K562 (cell line): ENCODE results near the gene HOXB7. TPM values are rescaled to one million over a fixed set of nuclear protein-coding genes. Genes with fewer than 3 reads are reported as not detected.
A peak's percentile ranks its signal among the peaks of the same experiment; 100 is the strongest.

Source experiments
- AFF1 ChIP-seq, 2 experiments: fragments of 450-650 bp; IDR thresholded peaks; 2 replicates each; pipeline ENCODE4 v1.6.1; 2018; ENCODE audit warnings: mild to moderate bottlenecking in 2 of 2, low read depth in 1 of 2; ENCODE audit not compliant: partially characterized antibody in 2 of 2
- ATF1 ChIP-seq, 2 experiments: fragments of 450-650 bp in 1 of 2; IDR thresholded peaks; 2 replicates each; pipeline ENCODE4 v1.6.1; 2016; ENCODE audit warnings: missing compliant biosample characterization in 1 of 2, missing genetic modification characterization in 1 of 2
- BRF1 ChIP-seq: IDR thresholded peaks from 3 replicates; pipeline ENCODE4 v1.6.1; 2011; ENCODE audit warnings: borderline replicate concordance, mild to moderate bottlenecking; ENCODE audit not compliant: insufficient read length; ENCODE audit errors: extremely low read depth
- CHD1 ChIP-seq: fragments of 200-600 bp; sonication (generic); IDR thresholded peaks from one replicate; pipeline ENCODE4 v1.6.1; 2012; ENCODE audit warnings: mild to moderate bottlenecking, moderate library complexity, low read length, inconsistent platforms
- CHD2 ChIP-seq: IDR thresholded peaks from 2 replicates; pipeline ENCODE4 v1.6.1; 2011; ENCODE audit warnings: low read depth, low read length
- GATAD2A ChIP-seq: fragments of 450-650 bp; IDR thresholded peaks from 2 replicates; pipeline ENCODE4 v1.6.1; 2017
- JUND ChIP-seq, 2 experiments: IDR thresholded peaks; 2 replicates in 1 of 2; 3 replicates in 1 of 2; pipeline ENCODE4 v1.6.1; 2011; ENCODE audit warnings: borderline replicate concordance in 2 of 2, low read depth in 2 of 2, low read length in 2 of 2, improper control_type of control experiment in 1 of 2, missing biosample characterization in 1 of 2, missing genetic modification characterization in 1 of 2, missing genetic modification reagents in 1 of 2
- KHSRP ChIP-seq: fragments of 450-650 bp; IDR thresholded peaks from 2 replicates; pipeline ENCODE4 v1.6.1; 2017
- NEUROD1 ChIP-seq: fragments of 150-350 bp; IDR thresholded peaks from 2 replicates; pipeline ENCODE4 v1.6.1; 2014; ENCODE audit warnings: borderline replicate concordance, low read length, low read depth; ENCODE audit not compliant: partially characterized antibody
- OTX1 ChIP-seq: fragments of 450-650 bp; formaldehyde crosslinking; IDR thresholded peaks from 2 replicates; pipeline ENCODE4 v1.4.0; 2022; ENCODE audit warnings: mild to moderate bottlenecking
- SMARCA4 ChIP-seq: fragments of 450-650 bp; IDR thresholded peaks from 2 replicates; pipeline ENCODE4 v1.6.1; 2016
- SMARCC2 ChIP-seq: fragments of 450-650 bp; IDR thresholded peaks from 2 replicates; pipeline ENCODE4 v1.6.1; 2017; ENCODE audit warnings: antibody characterized with exemption, moderate library complexity, mild to moderate bottlenecking, low read depth
- TEAD1 ChIP-seq, 2 experiments: fragments of 450-650 bp in 1 of 2; sonication (generic) in 1 of 2; formaldehyde crosslinking; IDR thresholded peaks; 2 replicates each; pipeline versions ENCODE4 v1.4.0 to v1.8.0; 2020 to 2022; ENCODE audit warnings: mild to moderate bottlenecking in 2 of 2, missing genetic modification reagents in 1 of 2
- TSHZ1 ChIP-seq: fragments of 250-450 bp; sonication (Bioruptor Pico); IDR thresholded peaks from 2 replicates; pipeline ENCODE4 v1.4.0; 2020; ENCODE audit warnings: mild to moderate bottlenecking, moderate library complexity
- ZFP30 ChIP-seq: fragments of 250-450 bp; sonication (Bioruptor Pico); IDR thresholded peaks from 2 replicates; pipeline ENCODE4 v1.8.0; 2022; ENCODE audit warnings: moderate library complexity, mild to moderate bottlenecking, inconsistent platforms, borderline replicate concordance
- ZNF280B ChIP-seq: fragments of 250-450 bp; sonication (Bioruptor Pico); IDR thresholded peaks from 2 replicates; pipeline ENCODE4 v1.5.1; 2021; ENCODE audit warnings: mild to moderate bottlenecking
- ZNF79 ChIP-seq: fragments of 250-450 bp; sonication (Bioruptor Pico); IDR thresholded peaks from 2 replicates; pipeline ENCODE4 v1.4.0; 2020; ENCODE audit warnings: low read depth, mild to moderate bottlenecking, moderate library complexity
- polyA plus RNA-seq, 8 experiments: library from polyadenylated mRNA; depleted of rRNA in 4 of 8; stranded (reverse) in 5 of 8; unstranded in 3 of 8; fragments of >200 nt; fragmentation: Nextera tagmentation in 2 of 8; fragmentation: Illumina TruSeq in 1 of 8; extraction: Ambion mirVana in 2 of 8; extraction: Trizol in 1 of 8; gene quantifications; 2 replicates each; pipeline versions ENCODE4 v1.2.1 to v1.2.3, GENCODE V29; 2011 to 2014; ENCODE audit warnings: inconsistent platforms in 1 of 8, missing spikeins in 1 of 8
- total RNA-seq, 7 experiments: library from RNA; depleted of rRNA in 6 of 7; stranded (reverse); fragments of >200 nt in 6 of 7; fragmentation: Illumina TruSeq in 2 of 7; extraction: Trizol in 2 of 7; gene quantifications; 2 replicates each; pipeline versions ENCODE4 v1.2.1 to v1.2.3, GENCODE V29; 2011 to 2021; ENCODE audit warnings: low replicate concordance in 1 of 7

The HOXB7 gene
- total and polyA plus RNA-seq, 9 of the 15 experiments (the other 6 are each of a cell fraction or from before 2014, with no cell fraction given): 5.5 to 16.7 (median 8.3) TPM

GRCh38 chr17:48578616-48579470, 32.0 kb downstream of the HOXB7 start (continued):
- TF ChIP-seq NEUROD1 (no peak), OTX1 (CRISPR knock-in tag) (peak; percentile 88), SMARCA4 (0 out of 2 replicates have a peak, but pooled peaks have one; percentile 9), CHD1 (peak; percentile 67), BRF1 (no peak), ZNF79 (peak; percentile 45; the same call in 1 of the 2 replicates), CHD2 (0 out of 2 replicates have a peak, but pooled peaks have one; percentile 12), ZNF280B (CRISPR knock-in tag) (no peak), ATF1 (CRISPR knock-in tag; IDR thresholded peaks at IDR 0.05) (no peak), ATF1 (tag; IDR thresholded peaks at IDR 0.05) (0 out of 2 replicates have a peak, but pooled peaks have one; percentile 13), ZFP30 (CRISPR knock-in tag) (no peak), TEAD1 (CRISPR knock-in tag; IDR thresholded peaks at IDR 0.05) (0 out of 4 replicates have a peak, but pooled peaks of 1 of the 2 experiments have one; percentile 23), GATAD2A (0 out of 2 replicates have a peak, but pooled peaks have one; percentile 38), TSHZ1 (CRISPR knock-in tag) (no peak), JUND (IDR thresholded peaks at IDR 0.05; ENCODE audit: borderline replicate concordance, low read depth, low read length) (no peak), JUND (tag; IDR thresholded peaks at IDR 0.05; ENCODE audit: borderline replicate concordance, low read depth, low read length) (no peak), KHSRP (no peak), SMARCC2 (no peak; the same call in 1 of the 2 replicates), AFF1 (IDR thresholded peaks at IDR 0.05; ENCODE audit: low read depth in 1 of 2, partially characterized antibody in 2 of 2) (peak; percentile 36 to 62)
